Stimulated activated CD4-positive, alpha-beta T cell treated with anti-CD3 and anti-CD28 coated beads, TNF-alpha, amount 100 ng/mL, for 48 hours (primary cell): Measurements from ENCODE around the gene ZNF436.

Source experiments
- DNase-seq, 3 donors: peaks; one replicate each; pipeline ENCODE4 v3.0.0-alpha.2; 2020; ENCODE audit warnings: low read depth in 3 of 3

Gene ZNF436

GRCh38 chr1:23366598-23366997, 3.0 kb downstream of the ZNF436 start:
- DNase-seq: no peak

GRCh38 chr1:23366146-23366545, 3.5 kb downstream of the ZNF436 start:
- DNase-seq: no peak

GRCh38 chr1:23362218-23362713, 7.4 kb downstream of the ZNF436 start:
- DNase-seq: no peak

- no peak for DNase-seq
Observed at GRCh38 chr1:23358310-23358875, 11.2 kb downstream of the ZNF436 start.

- no peak for DNase-seq
Observed at GRCh38 chr1:23357138-23357908, 12.3 kb downstream of the ZNF436 start.

- no peak for DNase-seq
Observed at GRCh38 chr1:23356471-23357137, 13.0 kb downstream of the ZNF436 start.

GRCh38 chr1:23354245-23354644, 15.4 kb downstream of the ZNF436 start:
- DNase-seq: no peak

- DNase-seq: no peak
Observed at GRCh38 chr1:23352096-23352695, 17.4 kb downstream of the ZNF436 start.

GRCh38 chr1:23345920-23346319, 23.7 kb downstream of the ZNF436 start:
- DNase-seq: no peak

- no peak for DNase-seq
Observed at GRCh38 chr1:23344987-23345472, 24.6 kb downstream of the ZNF436 start.

- DNase-seq: peak; percentile 98 to 100 (median 99)
Observed at GRCh38 chr1:23344111-23344986, 25.3 kb downstream of the ZNF436 start, which contains the start of gene HNRNPR. Gene HNRNPR (minus strand): TSS chr1:23344284. CDS start chr1:23341008, 3,276 bp downstream.

- DNase-seq: peak; percentile 42 to 50 (median 48)
Observed at GRCh38 chr1:23343221-23344110, 26.2 kb downstream of the ZNF436 start.

GRCh38 chr1:23341931-23342692, 27.5 kb downstream of the ZNF436 start:
- DNase-seq: no peak

- DNase-seq: no peak
Observed at GRCh38 chr1:23339632-23340031, 30.0 kb downstream of the ZNF436 start.

GRCh38 chr1:23337869-23338268, 31.8 kb downstream of the ZNF436 start:
- DNase-seq: no peak

- DNase-seq: no peak
Observed at GRCh38 chr1:23331713-23332112, 37.9 kb downstream of the ZNF436 start.

- DNase-seq: no peak
Observed at GRCh38 chr1:23330846-23331245, 38.8 kb downstream of the ZNF436 start.

GRCh38 chr1:23325393-23325792, 44.2 kb downstream of the ZNF436 start:
- no peak for DNase-seq

GRCh38 chr1:23322770-23323169, 46.9 kb downstream of the ZNF436 start:
- DNase-seq: no peak
